ENCODE results near the gene NAE1.

The NAE1 gene

DNA sequence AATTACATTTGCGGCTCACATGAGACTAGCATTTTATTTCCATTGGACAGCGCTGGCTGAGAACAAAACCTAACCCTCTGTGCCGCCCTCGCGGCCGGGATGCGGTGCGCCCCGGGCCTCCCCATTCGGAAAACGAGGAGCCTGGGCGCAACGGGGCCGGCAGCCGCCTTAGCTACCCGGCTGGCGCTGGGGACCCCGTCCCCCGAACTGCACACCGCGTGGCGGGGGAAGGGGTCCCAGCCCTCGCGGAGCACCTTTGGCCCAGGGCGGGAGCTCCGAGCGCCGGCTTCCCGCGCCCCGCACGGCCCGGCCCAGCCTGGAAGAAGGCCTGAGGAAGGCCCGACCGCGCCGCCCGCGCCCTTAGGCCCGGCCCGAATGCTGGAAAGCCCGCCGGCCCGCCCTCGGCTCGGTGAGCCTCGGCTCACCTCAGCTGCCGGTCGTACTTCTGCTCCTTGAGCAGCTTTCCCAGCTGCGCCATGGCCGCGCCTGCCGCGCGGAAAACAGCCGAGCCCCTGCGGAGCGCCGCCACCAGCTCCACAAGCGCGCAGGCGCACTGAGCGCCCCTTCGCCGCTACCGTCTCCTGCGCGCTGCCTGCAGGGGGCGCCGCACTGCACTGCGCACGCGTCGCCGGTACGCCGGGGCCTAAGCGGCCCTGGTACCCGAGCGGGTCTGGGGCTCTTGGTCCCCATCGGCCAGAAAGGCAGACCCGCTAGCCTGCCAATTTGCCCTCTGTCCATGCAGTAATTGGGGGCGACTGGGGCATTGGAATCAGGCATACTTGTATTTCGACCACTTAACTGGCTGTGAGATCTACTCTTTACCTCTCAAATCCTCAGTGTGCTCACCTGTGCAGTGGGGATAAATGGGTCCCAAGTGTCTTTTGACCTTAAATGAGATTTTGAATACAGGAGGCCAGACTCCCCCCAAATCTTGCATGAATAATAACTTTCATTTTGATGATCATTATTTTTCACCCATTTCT lies at the start of gene NAE1:
NAE1 (minus strand) TSS at position 555 of the 983 bp plus-strand sequence; CDS start at position 478, 77 bp downstream.
- in situ Hi-C loops (cut with MboI; ENCODE audit: low pct_unique_long_range_greater_than_20kb, low sequenced_read_pairs, unreplicated experiment) = no loop called here
- DNase-seq (ENCODE audit: low spot score) = peak; percentile 96
- TF ChIP-seq, protein P1, sequence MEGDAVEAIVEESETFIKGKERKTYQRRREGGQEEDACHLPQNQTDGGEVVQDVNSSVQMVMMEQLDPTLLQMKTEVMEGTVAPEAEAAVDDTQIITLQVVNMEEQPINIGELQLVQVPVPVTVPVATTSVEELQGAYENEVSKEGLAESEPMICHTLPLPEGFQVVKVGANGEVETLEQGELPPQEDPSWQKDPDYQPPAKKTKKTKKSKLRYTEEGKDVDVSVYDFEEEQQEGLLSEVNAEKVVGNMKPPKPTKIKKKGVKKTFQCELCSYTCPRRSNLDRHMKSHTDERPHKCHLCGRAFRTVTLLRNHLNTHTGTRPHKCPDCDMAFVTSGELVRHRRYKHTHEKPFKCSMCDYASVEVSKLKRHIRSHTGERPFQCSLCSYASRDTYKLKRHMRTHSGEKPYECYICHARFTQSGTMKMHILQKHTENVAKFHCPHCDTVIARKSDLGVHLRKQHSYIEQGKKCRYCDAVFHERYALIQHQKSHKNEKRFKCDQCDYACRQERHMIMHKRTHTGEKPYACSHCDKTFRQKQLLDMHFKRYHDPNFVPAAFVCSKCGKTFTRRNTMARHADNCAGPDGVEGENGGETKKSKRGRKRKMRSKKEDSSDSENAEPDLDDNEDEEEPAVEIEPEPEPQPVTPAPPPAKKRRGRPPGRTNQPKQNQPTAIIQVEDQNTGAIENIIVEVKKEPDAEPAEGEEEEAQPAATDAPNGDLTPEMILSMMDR (IDR thresholded peaks at IDR 0.05; ENCODE audit: extremely low read depth, insufficient read depth, missing control alignments) = peak; percentile 100

DNA sequence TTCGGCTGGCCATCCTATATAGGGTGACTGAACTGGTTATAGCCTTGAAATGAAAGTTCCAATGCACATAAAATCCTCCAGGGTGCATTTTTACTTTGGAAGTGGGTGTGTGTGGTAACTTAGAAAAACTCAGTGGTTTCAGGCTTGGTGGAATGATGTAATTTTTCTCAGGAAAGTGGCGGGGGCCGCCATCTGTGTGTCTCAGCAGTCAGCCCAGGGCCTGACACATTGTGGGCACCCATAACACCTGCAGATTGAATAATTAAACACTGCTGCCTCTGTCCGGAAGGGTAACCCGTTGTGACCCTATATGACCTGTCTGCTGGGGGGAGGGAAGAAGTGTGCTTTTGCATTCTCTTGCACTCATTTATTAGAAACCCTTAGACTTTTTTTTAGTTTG lies 47.3 kb upstream of the NAE1 start:
- no peak for DNase-seq (ENCODE audit: low spot score)
- in situ Hi-C loops (cut with MboI; ENCODE audit: low pct_unique_long_range_greater_than_20kb, low sequenced_read_pairs, unreplicated experiment) = no loop called here

DNA sequence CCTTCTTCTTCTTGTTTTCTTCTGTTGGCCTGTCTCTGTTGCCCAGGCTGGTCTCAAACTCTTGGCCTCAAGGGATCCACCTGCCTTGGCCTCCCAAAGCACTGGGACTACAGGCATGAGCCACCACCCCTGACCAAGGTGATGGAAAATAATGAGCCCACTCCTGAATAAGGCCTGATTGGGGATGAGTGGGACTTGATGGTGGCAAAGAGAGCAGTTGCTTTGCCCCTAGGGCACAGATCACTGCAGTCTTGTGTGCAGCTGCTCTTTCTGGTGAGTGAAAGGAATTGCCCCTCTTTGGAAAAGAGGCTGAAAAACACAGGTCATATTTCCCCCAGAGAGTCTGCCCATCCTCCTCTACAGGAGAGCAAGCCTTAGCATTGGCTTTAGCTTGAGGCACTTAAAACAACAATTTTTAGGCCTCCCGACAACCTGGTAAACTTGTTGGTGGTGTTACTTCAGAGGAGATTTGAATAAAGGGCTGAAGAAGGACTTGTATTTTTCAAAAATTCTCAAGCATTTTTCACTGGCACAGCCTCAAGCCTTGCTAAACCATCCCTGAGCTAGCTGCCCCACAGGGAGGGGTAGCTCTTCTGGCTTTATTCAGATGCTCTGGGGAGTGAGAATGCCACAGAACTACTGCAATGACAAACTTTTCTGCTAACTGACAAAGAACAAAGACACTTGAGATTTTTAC lies 43.5 kb upstream of the NAE1 start:
- in situ Hi-C loops (cut with MboI; ENCODE audit: low pct_unique_long_range_greater_than_20kb, low sequenced_read_pairs, unreplicated experiment) = loop anchor here (25.0 kb wide), 1 partner anchor 462 kb away; no protein-coding TSS in a partner anchor
- TF ChIP-seq, protein P1 (IDR thresholded peaks at IDR 0.05; ENCODE audit: extremely low read depth, insufficient read depth, missing control alignments) = no peak
- no peak for DNase-seq (ENCODE audit: low spot score)

More for the DNA sequence above, 47.3 kb upstream of the NAE1 start:
- TF ChIP-seq, protein P1 (IDR thresholded peaks at IDR 0.05; ENCODE audit: extremely low read depth, insufficient read depth, missing control alignments) = no peak

DNA sequence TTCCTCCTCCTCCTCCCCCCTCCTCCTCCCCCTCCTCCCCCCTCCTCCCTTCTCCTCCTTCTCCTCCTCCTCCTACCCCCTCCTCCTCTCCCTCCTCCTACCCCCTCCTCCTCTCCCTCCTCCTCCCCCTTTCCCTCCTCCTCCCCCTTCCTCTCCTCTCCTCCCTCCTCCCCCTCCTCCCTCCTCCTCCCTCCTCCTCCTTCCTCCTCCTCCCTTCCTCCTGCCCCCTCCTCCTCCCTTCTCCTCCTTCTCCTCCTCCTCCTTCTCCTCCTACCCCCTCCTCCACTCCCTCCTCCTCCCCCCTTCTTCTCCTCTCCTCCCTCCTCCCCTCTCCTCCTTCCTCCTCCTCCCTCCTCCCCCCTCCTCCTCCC lies 42.9 kb upstream of the NAE1 start:
- TF ChIP-seq, protein P1 (IDR thresholded peaks at IDR 0.05; ENCODE audit: extremely low read depth, insufficient read depth, missing control alignments) = no peak
- in situ Hi-C loops (cut with MboI; ENCODE audit: low pct_unique_long_range_greater_than_20kb, low sequenced_read_pairs, unreplicated experiment) = loop anchor here (25.0 kb wide), 1 partner anchor 461 kb away; no protein-coding TSS in a partner anchor

DNA sequence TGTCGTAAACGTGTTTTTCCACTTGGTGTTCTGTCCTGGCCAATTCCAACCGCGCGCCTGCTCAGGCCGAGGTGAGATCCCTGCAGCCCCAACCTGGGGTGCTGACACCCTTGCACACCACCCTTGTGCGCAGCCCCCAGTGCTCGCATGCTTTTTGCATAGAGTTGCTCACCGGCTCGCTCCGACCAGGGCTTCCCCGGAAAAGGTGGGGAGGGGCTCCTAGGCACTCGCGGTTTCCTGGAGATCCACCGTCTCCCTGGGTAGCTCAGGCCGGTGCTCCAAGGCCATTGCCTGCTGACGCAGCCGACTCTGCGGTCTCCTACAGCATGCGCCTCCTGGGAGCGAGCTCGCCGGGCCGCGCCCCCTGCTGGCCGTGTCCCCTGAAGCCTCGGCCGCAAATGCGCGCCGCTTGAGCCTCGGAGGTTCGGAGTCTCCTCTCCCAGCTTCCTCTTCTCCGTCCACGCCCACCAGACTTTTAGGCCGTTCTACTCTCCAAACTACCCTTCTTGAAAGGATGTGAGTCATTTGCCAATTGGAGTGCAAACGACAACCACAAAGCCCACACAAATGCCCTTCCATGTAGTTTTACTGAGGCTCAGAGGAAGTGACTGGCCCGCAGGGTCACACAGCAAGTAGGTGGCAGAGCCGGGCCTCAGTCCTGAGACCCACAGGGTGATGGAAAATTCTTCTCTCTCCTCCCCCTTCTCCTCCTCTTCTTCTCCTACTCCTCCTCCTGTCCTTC lies 42.3 kb upstream of the NAE1 start:
- TF ChIP-seq, protein P1 (IDR thresholded peaks at IDR 0.05; ENCODE audit: extremely low read depth, insufficient read depth, missing control alignments) = peak; percentile 98
- in situ Hi-C loops (cut with MboI; ENCODE audit: low pct_unique_long_range_greater_than_20kb, low sequenced_read_pairs, unreplicated experiment) = loop anchor here (25.0 kb wide), 1 partner anchor 461 kb away; no protein-coding TSS in a partner anchor
- peak; percentile 86 for DNase-seq (ENCODE audit: low spot score)

More for the DNA sequence above, 42.9 kb upstream of the NAE1 start:
- DNase-seq (ENCODE audit: low spot score) = no peak

DNA sequence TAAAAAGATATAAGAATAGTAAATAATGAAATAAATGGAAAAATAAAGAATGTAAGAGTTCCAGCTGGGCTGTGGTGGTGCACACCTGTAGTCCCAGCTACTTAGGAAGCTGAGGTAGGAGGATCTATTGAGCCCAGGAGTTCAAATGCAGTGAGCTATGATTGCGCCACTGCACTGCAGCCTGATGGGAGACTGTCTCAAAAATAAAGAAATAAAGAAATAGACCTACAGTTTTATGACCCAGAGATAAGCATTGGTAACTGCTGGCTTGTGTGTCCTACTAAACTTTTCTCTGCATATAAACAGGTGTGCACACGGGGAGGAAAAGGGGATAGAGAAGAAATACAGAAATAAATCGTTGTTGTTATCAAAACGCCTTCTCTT lies 41.8 kb upstream of the NAE1 start:
- in situ Hi-C loops (cut with MboI; ENCODE audit: low pct_unique_long_range_greater_than_20kb, low sequenced_read_pairs, unreplicated experiment) = loop anchor here (25.0 kb wide), 1 partner anchor 460 kb away; no protein-coding TSS in a partner anchor
- TF ChIP-seq, protein P1 (IDR thresholded peaks at IDR 0.05; ENCODE audit: extremely low read depth, insufficient read depth, missing control alignments) = no peak
- DNase-seq (ENCODE audit: low spot score) = no peak

Data from GM13977 (cell line).